HG03469 (cell line): Measurements from ENCODE around the gene ASB9.
"Not testable (repeated sequence)": the region's sequence is repeated elsewhere in the genome, so short reads cannot be mapped to it uniquely, and the experiment has no call there.

ENCODE experiments used
- ATAC-seq: cut with Tn5 transposase; IDR thresholded peaks from one replicate; pipeline ENCODE4 v1.9.1; 2021; ENCODE audit warnings: mild to moderate bottlenecking, moderate library complexity, moderate number of reproducible peaks; ENCODE audit not compliant: unreplicated experiment

The ASB9 gene, protein sequence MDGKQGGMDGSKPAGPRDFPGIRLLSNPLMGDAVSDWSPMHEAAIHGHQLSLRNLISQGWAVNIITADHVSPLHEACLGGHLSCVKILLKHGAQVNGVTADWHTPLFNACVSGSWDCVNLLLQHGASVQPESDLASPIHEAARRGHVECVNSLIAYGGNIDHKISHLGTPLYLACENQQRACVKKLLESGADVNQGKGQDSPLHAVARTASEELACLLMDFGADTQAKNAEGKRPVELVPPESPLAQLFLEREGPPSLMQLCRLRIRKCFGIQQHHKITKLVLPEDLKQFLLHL

DNA sequence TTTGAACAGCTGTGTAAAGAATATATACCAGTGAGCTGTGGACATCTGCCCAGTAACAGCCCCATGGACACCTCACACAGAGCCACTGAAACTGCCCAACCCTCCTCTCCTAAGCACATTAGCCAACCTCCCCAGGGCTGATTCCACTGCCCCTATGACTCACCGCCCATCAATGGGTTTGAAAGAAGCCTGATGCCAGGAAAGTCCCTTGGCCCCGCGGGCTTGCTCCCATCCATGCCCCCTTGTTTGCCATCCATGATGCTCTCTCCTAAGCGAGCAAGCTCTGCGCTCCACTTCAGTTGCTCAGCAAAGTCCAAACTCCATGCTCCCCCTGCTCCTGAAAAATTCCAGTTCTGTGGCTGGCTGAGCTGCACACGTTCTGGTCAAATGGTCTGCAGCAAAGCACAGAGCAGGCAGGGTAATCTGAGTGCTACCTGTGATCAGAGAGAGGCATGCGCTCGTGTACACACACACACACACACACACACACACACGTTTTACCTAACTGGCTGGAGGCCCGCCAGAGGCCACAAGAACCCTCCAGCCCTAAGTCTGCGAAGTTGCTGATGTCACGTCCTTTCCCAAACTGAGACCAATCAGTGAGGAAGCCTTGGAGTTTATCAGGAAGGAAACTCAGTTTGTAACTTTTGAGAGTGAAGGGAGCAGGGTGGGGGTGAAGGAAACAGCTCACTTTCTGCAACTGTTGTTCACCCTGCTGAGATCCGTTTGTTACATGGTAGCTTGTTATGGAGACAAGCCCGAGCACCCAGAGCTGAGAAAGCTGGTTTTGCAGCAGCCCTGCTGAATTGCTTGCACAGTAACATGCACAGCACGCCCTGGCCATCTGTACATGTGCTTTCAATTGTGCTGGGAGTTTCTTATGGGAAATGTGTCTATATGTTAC is at the start of gene ASB9:
Gene ASB9 (minus strand): TSS at position 466 of the 904 bp plus-strand sequence. CDS start 209 bp downstream, at position 257.
- ATAC-seq = no peak

DNA sequence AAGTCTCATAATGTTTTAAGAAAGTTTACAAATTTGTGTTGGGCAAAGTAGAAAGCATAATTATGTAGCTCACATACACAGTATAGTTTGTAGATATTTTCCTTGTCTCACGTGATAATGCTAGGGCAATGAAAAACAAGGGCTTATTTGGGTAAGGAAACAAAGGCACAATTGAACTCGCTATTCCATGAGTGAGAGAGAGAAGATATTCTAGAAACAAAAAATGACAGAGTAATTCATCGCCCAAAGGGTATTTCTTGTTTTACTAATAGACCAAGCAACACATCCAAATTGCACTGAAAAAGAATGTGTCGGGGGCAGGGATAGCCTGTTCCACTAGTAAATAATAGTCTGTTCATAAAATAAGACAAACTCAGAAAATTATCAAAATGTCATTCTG is 49.2 kb upstream of the ASB9 start:
- ATAC-seq = no peak

DNA sequence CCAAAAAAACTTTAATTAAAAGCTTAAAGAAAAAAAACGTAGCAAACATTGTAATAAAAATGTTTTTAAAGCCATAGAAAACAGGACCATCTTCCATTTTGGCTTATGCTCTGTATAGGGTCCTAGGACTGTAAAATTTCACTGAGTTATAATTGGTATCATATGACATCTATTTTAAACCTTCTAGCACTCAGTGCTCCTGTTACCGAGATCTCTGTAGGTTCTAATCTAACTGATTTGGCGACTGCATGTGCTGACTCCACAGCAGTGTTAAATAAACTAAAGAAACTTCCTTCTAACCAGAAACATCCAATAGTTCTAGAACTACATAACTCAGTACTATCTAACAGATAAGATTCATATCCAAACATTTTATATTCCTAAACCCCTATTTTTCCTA is 45.6 kb upstream of the ASB9 start, which contains the start of gene ASB11:
Gene ASB11 (minus strand): TSS at position 132 of the 400 bp plus-strand sequence. CDS start 35 bp downstream, at position 97.
- no peak for ATAC-seq

DNA sequence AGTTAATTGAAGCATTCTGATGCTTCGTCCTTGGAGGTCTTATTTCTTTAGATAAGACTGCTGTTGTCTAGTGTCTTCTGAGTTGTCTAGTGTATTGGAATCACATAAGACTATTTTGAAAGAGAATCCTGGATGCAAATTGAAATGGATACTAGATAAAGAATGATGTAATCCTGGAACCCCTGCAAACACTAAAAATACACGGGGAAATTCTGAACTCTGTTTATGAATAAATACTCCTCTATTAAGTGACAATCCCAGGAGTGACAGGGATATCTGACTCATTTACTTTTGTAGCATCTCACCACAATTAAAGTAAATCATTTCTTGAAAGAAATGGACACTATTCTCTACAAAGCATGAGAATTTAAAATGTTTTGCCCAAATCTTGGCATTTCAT is 44.6 kb upstream of the ASB9 start:
- no peak for ATAC-seq

DNA sequence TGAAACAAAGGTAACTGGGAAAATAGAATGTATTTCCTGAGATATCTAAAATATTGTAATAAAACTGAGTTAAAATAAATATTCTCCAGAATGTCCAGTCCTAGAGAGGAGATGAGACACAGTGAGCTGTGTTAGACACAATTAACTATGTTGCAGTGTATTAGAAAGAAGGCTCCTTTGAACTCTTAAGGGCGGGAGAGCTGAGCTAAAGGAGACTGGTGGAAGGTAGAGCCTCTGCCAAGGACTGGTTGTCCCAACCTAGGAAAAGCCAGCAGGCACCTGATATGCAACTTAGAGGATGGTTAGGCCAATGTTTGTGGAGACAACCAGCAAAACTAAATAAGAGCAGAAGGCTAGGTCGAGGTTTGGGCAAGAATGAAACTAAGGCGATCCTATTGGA is 41.2 kb upstream of the ASB9 start:
- ATAC-seq = no peak

DNA sequence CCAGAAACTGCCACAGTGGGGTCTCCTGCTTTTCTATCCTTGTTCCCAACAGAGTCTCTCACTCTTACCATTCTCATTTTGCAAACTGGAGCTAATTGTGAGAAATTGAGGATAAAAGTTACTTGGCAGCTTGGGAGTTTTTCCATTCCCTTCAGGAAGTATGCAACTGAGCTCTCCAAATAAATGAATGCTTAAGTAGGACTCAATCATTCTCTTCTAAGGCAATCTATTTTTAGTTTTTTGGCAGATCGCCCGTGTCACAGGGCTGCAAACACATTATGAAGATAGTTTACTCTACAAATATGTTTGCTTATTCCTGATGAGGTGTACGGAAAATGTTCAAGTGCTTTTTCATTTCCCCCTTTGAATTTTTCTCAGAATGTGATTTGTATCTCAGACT is 40.2 kb upstream of the ASB9 start:
- no peak for ATAC-seq

DNA sequence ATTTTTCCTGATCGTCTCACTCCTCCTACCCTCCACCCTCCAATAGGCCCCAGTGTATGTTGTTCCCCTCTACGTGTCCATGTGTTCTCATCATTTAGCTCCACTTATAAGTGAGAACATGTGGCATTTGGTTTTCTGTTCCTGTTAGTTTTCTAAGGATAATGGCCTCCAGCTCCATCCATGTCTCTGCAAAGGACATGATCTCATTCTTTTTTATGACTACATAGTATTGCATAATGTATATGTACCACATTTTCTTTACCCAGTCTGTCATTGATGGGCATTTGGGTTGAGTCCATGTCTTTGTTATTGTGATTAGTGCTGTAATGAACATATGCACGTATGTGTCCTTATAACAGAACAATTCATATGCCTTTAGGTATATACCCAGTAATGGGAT is 36.0 kb upstream of the ASB9 start:
- ATAC-seq = not testable (repeated sequence)

DNA sequence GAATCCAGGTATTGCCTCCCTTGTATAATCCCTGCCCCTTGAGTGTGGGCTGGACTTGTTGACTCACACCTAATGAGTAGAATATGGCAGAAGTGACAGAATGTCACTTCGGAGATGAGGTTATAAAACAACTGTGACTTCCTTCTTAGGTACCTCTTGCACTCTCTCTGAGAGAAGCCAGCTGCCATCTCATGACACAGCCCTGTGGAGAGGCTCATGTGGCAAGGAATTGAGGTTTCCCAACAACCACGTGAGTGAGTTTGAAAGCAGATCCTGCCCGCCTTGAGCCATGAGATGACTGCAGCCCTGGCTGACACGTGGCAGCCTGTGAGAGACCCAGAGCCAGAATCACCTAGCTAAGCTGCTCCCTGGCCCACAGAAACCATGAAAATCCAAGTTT is 32.0 kb upstream of the ASB9 start:
- no peak for ATAC-seq

DNA sequence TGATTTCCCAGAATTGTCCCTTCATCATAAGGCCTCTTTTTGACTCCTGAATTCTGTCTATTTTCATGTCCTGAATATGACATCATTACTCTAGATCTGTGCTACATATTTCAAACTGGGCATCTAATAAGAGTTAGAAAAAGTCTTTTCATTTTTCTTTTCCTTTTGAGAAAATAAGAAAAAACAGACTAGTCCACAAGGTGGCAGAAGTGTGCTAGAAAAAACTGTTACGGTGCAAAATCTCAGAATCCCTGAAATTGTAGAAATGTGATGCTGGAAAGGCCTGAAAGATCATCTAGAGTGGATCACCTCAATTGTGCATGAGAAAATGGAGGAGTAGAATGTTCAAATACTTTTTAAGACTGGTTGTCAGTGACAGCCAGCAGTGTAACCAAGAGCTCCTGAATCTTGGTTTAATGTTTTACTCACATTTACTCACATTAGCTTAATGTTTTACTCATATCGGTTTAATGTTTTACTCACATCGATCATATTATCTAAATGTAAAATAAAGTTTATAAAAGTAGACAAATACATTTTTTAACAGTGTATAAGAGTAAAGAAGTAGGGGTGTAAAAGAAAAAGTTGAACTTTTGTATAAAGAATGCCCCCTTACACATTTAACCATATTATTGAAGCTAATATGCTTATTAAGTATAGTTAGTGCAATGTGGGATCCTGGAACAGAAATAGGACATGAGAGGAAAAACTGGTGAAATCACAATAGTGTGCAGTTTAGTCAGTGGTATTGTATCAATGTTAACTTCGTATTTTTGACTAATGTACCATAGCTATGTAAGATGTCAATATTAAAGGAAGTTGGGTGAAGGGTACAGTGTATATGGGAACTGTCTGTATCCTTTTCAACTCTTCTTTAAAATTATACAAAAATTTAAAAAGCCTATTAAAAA is 30.3 kb upstream of the ASB9 start:
- ATAC-seq = no peak

DNA sequence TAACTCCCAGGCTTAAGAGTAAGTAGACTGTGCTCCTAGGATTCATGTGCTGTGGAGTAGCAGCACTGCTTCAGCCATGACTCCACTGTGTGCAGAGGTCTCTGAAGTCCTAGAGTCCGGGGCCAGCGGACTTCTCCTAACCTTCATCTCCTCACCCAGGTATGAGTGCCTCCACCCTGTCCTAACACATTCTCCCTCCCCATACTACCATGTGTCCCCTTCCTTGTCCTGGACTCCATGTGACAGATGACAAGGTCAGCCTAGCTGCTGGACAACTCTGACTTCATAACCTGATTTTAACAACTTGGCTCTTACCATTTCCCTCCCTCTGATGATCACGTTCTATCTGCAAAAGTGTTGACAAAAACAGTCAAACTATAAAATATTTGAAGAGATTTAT is 28.9 kb upstream of the ASB9 start:
- ATAC-seq = no peak

DNA sequence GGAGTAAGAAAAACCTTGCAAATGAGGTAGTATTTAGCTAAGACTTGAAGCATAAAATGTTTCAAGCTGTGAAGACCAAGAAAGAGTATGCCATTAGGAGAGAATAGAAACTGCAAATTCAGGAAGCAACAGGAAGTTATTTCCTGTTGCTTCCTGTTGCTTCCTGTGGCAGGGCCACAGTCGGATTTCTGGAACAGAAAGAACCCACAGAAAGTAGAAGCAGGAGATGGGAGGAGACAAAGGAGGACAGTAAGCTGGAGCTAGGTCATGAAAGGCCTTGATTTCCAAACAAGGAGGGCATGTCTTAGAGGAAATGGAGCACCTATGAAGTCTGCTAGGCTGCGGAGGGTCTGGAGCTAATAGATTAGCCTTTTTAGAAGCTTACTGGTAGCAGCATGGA is 28.3 kb upstream of the ASB9 start:
- ATAC-seq = no peak

DNA sequence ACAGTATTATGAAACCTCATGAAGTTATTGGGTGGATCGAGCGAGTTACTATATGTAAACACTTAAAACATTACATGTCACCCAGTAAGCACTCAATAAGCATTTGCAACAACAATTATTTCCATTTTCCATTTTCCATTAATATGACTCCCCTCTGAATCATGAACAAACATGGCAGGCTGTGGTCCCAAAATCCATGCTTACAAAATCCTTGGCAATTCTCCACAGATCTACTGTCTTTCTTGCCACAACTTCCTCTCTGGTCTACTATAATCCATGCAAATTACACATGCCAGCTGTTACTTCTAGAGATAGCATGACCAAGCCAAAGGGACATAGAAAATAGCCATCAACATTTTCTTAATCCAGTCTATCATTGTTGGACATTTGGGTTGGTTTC is 23.6 kb upstream of the ASB9 start:
- no peak for ATAC-seq

DNA sequence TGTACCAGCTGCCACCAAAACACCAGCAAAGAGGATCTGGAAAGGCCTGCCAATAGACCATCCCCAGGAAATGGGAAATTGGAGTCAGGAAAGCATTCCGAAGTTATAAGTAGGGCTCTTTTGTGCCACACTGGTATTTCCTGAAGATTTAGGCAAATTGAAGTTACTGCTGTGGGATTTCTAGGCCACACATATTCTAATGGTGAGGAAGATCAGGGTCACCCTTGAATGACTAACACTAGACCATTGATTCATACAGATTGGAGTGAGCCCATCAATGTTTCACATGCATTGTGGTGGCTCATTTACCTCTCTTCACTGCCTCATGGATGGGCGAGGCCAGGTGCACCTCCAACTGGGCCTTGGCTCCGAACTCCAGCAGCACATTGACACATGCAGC is 23.0 kb upstream of the ASB9 start:
- ATAC-seq = no peak

DNA sequence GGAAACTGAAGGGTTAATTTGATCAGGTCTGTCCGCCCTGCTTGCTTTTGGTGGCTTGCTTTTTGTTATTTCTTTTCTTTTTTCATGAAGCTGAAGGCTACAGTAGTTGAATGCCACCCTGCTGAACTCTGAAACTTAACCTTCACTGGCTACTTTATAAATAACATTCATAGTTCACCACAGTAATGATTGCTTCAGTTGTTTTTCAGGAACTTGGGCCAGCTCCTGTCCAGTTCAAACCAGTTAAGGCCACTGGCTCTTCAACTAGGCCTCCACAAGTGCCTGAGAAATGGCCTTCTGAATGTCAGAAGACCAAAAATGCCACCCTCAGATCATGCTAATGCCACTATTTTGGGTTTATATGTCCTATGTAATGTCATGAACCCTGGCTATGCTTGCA is 7.7 kb upstream of the ASB9 start:
- ATAC-seq = no peak

DNA sequence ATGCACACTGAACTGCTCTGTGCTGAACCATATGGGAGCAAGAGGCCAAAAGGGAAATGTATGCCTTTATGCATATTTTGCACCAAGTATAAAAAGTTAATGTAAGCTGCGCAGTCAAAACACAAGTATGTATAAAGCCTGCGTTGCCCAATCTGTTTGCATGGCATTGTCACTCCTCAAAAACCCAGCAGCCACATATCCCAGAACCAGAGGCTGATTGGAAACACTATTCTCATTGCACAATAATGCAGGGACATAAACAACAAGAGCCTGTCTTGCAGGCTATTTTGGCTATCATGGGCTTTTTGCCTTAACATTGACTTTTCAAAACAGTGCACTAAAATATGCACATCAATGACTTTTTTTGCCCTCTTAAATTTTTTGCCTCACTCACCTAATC is 5.1 kb upstream of the ASB9 start:
- ATAC-seq = no peak

DNA sequence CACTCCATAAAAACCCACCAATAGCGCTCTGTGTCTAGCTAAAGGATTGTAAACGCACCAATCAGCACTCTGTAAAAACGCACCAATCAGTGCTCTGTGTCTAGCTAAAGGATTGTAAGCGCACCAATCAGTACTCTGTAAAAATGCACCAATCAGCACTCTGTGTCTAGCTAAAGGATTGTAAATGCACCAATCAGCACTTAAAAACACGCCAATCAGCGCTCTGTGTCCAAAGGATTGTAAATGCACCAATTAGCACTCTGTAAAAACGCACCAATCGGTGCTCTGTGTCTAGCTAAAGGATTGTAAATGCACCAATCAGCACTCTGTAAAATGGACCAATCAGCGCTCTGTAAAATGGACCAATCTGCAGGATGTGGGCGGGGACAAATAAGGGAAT is 3.4 kb upstream of the ASB9 start:
- ATAC-seq = not testable (repeated sequence)

DNA sequence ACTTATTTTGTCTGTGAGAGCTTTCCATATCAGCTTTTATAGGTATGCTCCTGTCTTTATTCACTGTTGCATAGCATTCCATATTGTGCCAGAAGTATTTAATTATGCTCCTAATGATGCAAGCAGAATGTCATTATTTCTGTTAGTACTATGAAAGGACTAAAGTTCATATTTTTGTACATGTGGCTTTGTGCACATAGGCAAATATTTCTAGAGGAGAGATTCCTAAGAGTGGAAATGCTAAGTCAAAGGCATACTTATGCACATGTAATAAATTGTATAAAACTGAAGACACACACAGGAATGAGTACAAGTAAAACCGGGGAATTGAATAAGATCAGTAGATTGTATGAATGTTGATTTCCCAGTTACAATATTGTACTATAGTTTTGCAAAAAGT is 1.9 kb upstream of the ASB9 start:
- no peak for ATAC-seq

DNA sequence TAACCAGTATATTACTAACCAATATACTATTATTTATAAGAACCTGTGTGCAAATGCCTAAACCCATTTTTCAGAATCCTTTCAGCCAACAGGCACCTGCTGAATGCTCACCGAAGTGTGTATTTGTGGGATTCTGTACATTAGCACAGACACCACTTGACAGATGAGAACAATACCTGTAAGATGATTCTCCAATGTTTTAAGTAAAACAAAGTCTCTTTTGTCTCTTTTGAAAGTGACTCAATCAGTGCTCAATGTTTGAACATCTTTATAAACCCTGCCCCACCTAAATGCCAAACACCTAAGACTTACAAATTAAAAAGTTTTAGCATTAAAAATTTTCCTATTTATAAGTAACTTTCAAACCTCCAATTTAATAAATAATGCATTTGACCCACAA is 763 bp downstream of the ASB9 start:
- no peak for ATAC-seq

DNA sequence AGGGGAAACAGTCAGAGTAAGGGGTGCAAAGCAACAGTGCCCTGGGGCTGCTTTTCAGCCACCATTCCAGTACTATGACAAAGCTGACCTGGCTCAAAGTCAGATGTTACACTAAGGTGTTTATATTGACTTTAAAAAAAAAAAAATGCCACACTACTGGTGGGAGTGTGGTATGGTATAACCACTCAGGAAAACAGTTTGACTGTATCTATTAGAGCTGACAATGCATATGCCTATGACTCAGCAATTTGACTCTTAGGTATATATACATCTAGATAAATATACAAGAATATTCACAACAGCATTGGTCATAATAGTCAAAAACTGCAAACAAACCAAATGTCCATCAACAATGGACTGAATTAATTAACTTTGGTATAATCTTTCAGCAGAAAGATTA is 15.0 kb downstream of the ASB9 start:
- no peak for ATAC-seq

DNA sequence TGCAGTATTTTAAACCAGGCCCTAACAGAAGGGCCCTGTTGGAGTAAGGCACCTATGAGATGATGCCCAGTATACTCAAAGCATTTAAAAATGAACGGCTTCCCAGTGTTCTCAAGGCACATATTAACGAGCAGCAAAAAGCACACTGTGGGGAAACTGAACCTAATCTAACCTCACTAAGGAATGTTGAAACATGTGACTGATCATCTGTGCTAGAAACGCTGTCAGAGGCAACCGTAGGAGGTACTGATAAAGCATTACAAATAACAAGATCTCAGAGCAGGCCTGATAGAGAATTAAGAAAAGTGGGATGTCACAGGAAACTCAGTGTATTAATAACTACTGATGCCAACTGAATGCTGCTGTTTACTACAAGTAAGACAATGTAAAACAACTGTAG is 24.0 kb downstream of the ASB9 start:
- no peak for ATAC-seq

DNA sequence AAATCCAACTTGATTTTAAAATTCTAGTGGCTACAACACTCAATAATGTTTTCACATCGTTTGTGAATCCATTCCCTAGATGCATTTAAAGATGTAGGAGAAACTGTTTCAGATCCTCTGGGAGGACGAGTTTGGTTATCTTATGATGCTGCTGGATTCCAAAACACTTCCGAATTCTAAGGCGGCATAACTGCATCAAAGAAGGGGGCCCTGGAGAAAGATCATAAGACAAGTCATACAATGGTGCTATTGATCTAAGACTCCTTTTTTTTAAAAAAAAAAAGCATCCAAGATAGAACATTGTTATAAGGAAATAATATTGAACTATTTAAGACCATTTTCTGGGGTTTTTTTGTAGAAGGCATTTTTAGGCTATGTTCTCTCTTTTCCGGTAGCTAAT is 25.5 kb downstream of the ASB9 start:
- no peak for ATAC-seq
